GM12878 (cell line): ENCODE results near the gene PPP2R5C. TPM values are rescaled to one million over a fixed set of nuclear protein-coding genes. Genes with fewer than 3 reads are reported as not detected.

ENCODE experiments used
- ATAC-seq: fragments of 200-7000 bp; cut with Tn5 transposase; 3 replicates; pipeline ENCODE4 v1.9.1; 2020; ENCODE audit warnings: mild to moderate bottlenecking, moderate library complexity
- BruUV-seq: library from RNA; stranded (reverse); fragments of 400-500 nt; replicated peaks from 2 replicates; lab custom pipeline; 2021; lab: Mats Ljungman, UMichigan
- CTCF ChIA-PET: fragments of 300-600 bp; sonication (Branson Sonifier 250); formaldehyde crosslinking; extraction: SDS; loops from one replicate; lab custom pipeline; 2021; ENCODE audit warnings: inconsistent platforms; lab: Yijun Ruan, JAX
- POLR2A ChIA-PET: fragments of 350-600 bp; formaldehyde crosslinking; extraction: SDS; loops from one replicate; lab custom pipeline; 2021; ENCODE audit warnings: inconsistent platforms; lab: Charles Lee
- RAD21 ChIA-PET: fragments of 300-600 bp; sonication (Branson Sonifier 250); formaldehyde crosslinking; loops from one replicate; lab custom pipeline; 2023; ENCODE audit warnings: antibody characterized with exemption; ENCODE audit not compliant: unreplicated experiment; lab: Charles Lee
- SMC1A ChIA-PET: fragments of 300-600 bp; sonication (Branson Sonifier 250); formaldehyde crosslinking; loops from one replicate; lab custom pipeline; 2023; ENCODE audit not compliant: unreplicated experiment, uncharacterized antibody; lab: Charles Lee
- DNase-seq: peaks from one replicate; pipeline ENCODE4 v3.0.0-alpha.2; 2011; ENCODE audit warnings: low read depth, low spot score
- FAIRE-seq: peaks from 3 replicates; lab custom pipeline; 2011; peaks lifted over from hg19 to GRCh38; lab: Jason Lieb, UNC
- H2AFZ ChIP-seq: 2 replicates; pipeline ENCODE4 v1.6.0; 2011; ENCODE audit warnings: low read depth, low read length, control low read depth; ENCODE audit not compliant: control insufficient read depth
- H3K27ac ChIP-seq: 2 replicates; pipeline ENCODE4 v1.5.1; 2011; ENCODE audit warnings: control low read depth; ENCODE audit not compliant: control insufficient read depth, insufficient read depth
- H3K27me3 ChIP-seq, 2 experiments: replicated peaks in 1 of 2; 2 replicates each; pipeline versions ENCODE4 v1.6.0 to v1.6.1; 2011; ENCODE audit warnings: low read length in 1 of 2; ENCODE audit not compliant: control insufficient read depth in 2 of 2, insufficient read depth in 2 of 2
- H3K36me3 ChIP-seq, 2 experiments: 2 replicates each; pipeline ENCODE4 v1.5.1; 2011; ENCODE audit warnings: low read length in 1 of 2; ENCODE audit not compliant: control insufficient read depth in 2 of 2, insufficient read depth in 2 of 2
- H3K4me1 ChIP-seq: 2 replicates; pipeline ENCODE4 v1.6.1; 2011; ENCODE audit warnings: mild to moderate bottlenecking, low read length, moderate library complexity, mixed read lengths; ENCODE audit not compliant: control insufficient read depth, insufficient read depth
- H3K4me2 ChIP-seq: 2 replicates; pipeline ENCODE4 v1.6.0; 2011; ENCODE audit warnings: control low read depth; ENCODE audit not compliant: control insufficient read depth, insufficient read depth
- H3K4me3 ChIP-seq: fragments of 200-600 bp; sonication (generic); 2 replicates; pipeline ENCODE4 v1.5.1; 2016
- H3K79me2 ChIP-seq: 2 replicates; pipeline ENCODE4 v1.6.0; 2011; ENCODE audit warnings: low read length; ENCODE audit not compliant: control insufficient read depth, insufficient read depth
- H3K9ac ChIP-seq: 2 replicates; pipeline ENCODE4 v1.8.0; 2011; ENCODE audit warnings: low read length, control low read depth, mixed read lengths; ENCODE audit not compliant: control insufficient read depth, insufficient read depth
- H3K9me3 ChIP-seq: replicated peaks from 3 replicates; pipeline ENCODE4 v1.5.1; 2011; ENCODE audit warnings: mild to moderate bottlenecking, low read length; ENCODE audit not compliant: control insufficient read depth, insufficient read depth
- H4K20me1 ChIP-seq: 2 replicates; pipeline ENCODE4 v1.6.0; 2011; ENCODE audit not compliant: control insufficient read depth, insufficient read depth
- ATF7 ChIP-seq: fragments of 450-650 bp; IDR thresholded peaks from 2 replicates; pipeline ENCODE4 v1.6.1; 2016; ENCODE audit warnings: low read depth, mild to moderate bottlenecking
- BCL11A ChIP-seq: IDR thresholded peaks from 2 replicates; pipeline ENCODE4 v1.6.1; 2011; ENCODE audit warnings: low read depth, low read length
- EZH2 ChIP-seq: IDR thresholded peaks from 2 replicates; pipeline ENCODE4 v1.6.1; 2012; ENCODE audit warnings: low read depth, mild to moderate bottlenecking, control low read depth, inconsistent platforms, low read length, borderline replicate concordance; ENCODE audit not compliant: control insufficient read depth
- HDGF ChIP-seq: fragments of 450-650 bp; IDR thresholded peaks from 2 replicates; pipeline ENCODE4 v1.6.1; 2016; ENCODE audit warnings: antibody characterized with exemption
- IKZF1 ChIP-seq: fragments of 450-650 bp; conservative IDR thresholded peaks from 2 replicates; pipeline ENCODE4 v1.6.1; 2017; ENCODE audit warnings: antibody characterized with exemption, mild to moderate bottlenecking
- IKZF2 ChIP-seq, 2 experiments: fragments of 450-650 bp; IDR thresholded peaks; 2 replicates each; pipeline ENCODE4 v1.6.1; 2017; ENCODE audit warnings: mild to moderate bottlenecking in 2 of 2, moderate library complexity in 2 of 2
- IRF4 ChIP-seq: IDR thresholded peaks from 2 replicates; pipeline ENCODE4 v1.6.1; 2011; ENCODE audit warnings: low read depth, low read length
- MYC ChIP-seq: IDR thresholded peaks from 2 replicates; pipeline ENCODE4 v1.6.1; 2011; ENCODE audit warnings: mild to moderate bottlenecking, low read length, moderate library complexity, inconsistent platforms; ENCODE audit not compliant: insufficient read depth, insufficient replicate concordance, insufficient read length, severe bottlenecking
- NBN ChIP-seq: fragments of 450-650 bp; IDR thresholded peaks from 2 replicates; pipeline ENCODE4 v1.6.1; 2016
- POLR2AphosphoS5 ChIP-seq: IDR thresholded peaks from 2 replicates; pipeline ENCODE4 v1.6.1; 2011; ENCODE audit warnings: mild to moderate bottlenecking, low read length, inconsistent platforms
- RB1 ChIP-seq: fragments of 450-650 bp; formaldehyde crosslinking; IDR thresholded peaks from 2 replicates; pipeline ENCODE4 v1.6.1; 2017; ENCODE audit warnings: mild to moderate bottlenecking, borderline replicate concordance
- SIN3A ChIP-seq: IDR thresholded peaks from 2 replicates; pipeline ENCODE4 v1.6.1; 2012; ENCODE audit warnings: low read depth, low read length, improper control_type of control experiment
- TCF12 ChIP-seq: IDR thresholded peaks from 2 replicates; pipeline ENCODE4 v1.6.1; 2011; ENCODE audit warnings: low read depth, mild to moderate bottlenecking, low read length
- ZNF384 ChIP-seq: IDR thresholded peaks from 2 replicates; pipeline ENCODE4 v1.6.1; 2012; ENCODE audit warnings: low read depth, mild to moderate bottlenecking, low read length, improper control_type of control experiment, borderline replicate concordance
- WGBS: methylation state at CpG from one replicate; pipeline ENCODE4 v1.1.6; 2016; ENCODE audit warnings: low lambda C conversion rate; ENCODE audit not compliant: insufficient replicate concordance, insufficient coverage; ENCODE audit errors: missing lambda C conversion rate; 5-methylcytosine and 5-hydroxymethylcytosine counted together
- in situ Hi-C: fragments of 300-500 bp; cut with MboI; formaldehyde crosslinking; loops from 9 replicates; pipeline ENCODE4 v1.14.3; 2018; ENCODE audit warnings: mixed read lengths
- intact Hi-C: fragments of 100-400 bp; cut with micrococcal nuclease; formaldehyde crosslinking; loops from one replicate; pipeline ENCODE4 v1.14.2; 2022; ENCODE audit not compliant: unreplicated experiment
- polyA plus RNA-seq, 11 experiments: library from polyadenylated mRNA; depleted of rRNA in 4 of 11; unstranded in 6 of 11; stranded (reverse) in 5 of 11; fragments of >200 nt; fragmentation: Nextera tagmentation in 4 of 11; fragmentation: Illumina TruSeq in 1 of 11; extraction: Ambion mirVana in 4 of 11; extraction: Trizol in 1 of 11; gene quantifications; 1 replicate in 1 of 11; 2 replicates in 10 of 11; pipeline versions ENCODE4 v1.2.1 to v1.2.3, GENCODE V29; 2011 to 2016; ENCODE audit warnings: inconsistent platforms in 2 of 11, missing spikeins in 2 of 11, low read depth in 1 of 11
- total RNA-seq, 4 experiments: library from RNA; depleted of rRNA in 3 of 4; stranded (reverse); fragments of >200 nt in 3 of 4; fragmentation: Illumina TruSeq in 1 of 4; extraction: Trizol in 1 of 4; gene quantifications; 2 replicates each; pipeline versions ENCODE4 v1.2.1 to v1.2.3, GENCODE V29; 2013 to 2021
- TF ChIP-seq, protein P1 (sequence below): IDR thresholded peaks from 2 replicates; pipeline ENCODE4 v1.6.1; 2011; ENCODE audit warnings: mild to moderate bottlenecking, low read depth, low read length, moderate library complexity; ENCODE audit not compliant: insufficient replicate concordance
- TF ChIP-seq, protein P2 (sequence below): IDR thresholded peaks from 2 replicates; pipeline ENCODE4 v1.6.1; 2011; ENCODE audit warnings: borderline replicate concordance, low read depth, mild to moderate bottlenecking, moderate library complexity, low read length; ENCODE audit not compliant: insufficient read depth, poor library complexity, severe bottlenecking
- TF ChIP-seq, protein P3 (sequence below): IDR thresholded peaks from 2 replicates; pipeline ENCODE4 v1.6.1; 2012; ENCODE audit warnings: low read depth, low read length, improper control_type of control experiment

Gene PPP2R5C
- total and polyA plus RNA-seq, 10 of the 15 experiments (the other 5 are each of a cell fraction or from before 2014, with no cell fraction given): 106 to 199 (median 144) TPM

DNA sequence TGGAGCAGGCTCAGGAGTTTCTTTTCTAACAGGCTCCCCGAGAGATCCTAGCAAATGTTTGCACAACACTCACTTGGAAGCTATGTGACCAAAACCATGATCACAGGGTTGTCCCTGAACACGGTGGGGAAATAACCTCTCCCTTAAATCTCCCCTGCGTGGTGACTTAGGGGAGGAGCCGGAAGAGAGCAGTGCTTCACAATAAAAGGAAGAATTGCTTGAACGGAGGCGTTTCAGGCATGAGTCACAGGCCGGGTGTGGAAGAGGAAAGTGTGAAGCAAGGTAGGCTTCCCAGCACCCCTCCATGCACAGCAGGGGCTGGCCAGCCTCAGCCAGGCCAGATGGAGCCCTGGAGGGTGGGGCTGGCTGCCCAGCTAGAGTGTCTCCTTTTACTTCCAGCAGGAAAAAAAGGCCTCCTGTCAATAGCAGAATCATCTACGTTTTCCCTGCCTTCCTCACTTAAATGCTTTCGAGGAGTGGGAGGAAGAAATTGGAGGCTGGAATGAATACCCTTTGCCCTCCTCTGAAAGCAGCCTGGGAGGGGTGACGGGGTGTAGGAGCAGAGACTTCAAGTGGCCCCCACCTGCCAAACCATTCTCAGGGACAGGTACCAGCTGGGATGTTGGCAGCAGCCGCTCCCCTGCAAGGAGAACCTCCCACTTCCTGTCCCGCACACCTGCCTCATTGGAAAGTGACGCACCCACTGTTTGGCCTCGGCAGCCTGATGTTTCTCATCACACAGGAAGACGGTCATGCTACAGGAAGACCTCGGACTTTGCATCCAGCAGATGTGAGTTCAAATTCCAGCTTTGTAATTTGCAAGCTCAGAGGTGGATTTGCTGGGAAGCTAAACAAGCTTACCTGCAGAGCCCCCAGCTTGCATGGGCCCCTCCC is 30.1 kb upstream of the PPP2R5C start:
- BruUV-seq: no TSS peak
- TF ChIP-seq BCL11A (no peak), EZH2 (no peak), NBN (no peak), HDGF (no peak), RB1 (no peak), ZNF384 (no peak), ATF7 (peak; percentile 15; the same call in 1 of the 2 replicates), POLR2AphosphoS5 (no peak), SIN3A (no peak), IRF4 (no peak), MYC (no peak), TCF12 (peak; percentile 80; the same call in 1 of the 2 replicates), IKZF2 (IDR thresholded peaks at IDR 0.05) (peak; percentile 55 to 68), IKZF1 (peak; percentile 66)
- TF ChIP-seq, protein P1, sequence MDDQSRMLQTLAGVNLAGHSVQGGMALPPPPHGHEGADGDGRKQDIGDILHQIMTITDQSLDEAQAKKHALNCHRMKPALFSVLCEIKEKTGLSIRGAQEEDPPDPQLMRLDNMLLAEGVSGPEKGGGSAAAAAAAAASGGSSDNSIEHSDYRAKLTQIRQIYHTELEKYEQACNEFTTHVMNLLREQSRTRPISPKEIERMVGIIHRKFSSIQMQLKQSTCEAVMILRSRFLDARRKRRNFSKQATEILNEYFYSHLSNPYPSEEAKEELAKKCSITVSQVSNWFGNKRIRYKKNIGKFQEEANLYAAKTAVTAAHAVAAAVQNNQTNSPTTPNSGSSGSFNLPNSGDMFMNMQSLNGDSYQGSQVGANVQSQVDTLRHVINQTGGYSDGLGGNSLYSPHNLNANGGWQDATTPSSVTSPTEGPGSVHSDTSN: no peak
- TF ChIP-seq, protein P2, sequence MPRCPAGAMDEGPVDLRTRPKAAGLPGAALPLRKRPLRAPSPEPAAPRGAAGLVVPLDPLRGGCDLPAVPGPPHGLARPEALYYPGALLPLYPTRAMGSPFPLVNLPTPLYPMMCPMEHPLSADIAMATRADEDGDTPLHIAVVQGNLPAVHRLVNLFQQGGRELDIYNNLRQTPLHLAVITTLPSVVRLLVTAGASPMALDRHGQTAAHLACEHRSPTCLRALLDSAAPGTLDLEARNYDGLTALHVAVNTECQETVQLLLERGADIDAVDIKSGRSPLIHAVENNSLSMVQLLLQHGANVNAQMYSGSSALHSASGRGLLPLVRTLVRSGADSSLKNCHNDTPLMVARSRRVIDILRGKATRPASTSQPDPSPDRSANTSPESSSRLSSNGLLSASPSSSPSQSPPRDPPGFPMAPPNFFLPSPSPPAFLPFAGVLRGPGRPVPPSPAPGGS: no peak
- TF ChIP-seq, protein P3, sequence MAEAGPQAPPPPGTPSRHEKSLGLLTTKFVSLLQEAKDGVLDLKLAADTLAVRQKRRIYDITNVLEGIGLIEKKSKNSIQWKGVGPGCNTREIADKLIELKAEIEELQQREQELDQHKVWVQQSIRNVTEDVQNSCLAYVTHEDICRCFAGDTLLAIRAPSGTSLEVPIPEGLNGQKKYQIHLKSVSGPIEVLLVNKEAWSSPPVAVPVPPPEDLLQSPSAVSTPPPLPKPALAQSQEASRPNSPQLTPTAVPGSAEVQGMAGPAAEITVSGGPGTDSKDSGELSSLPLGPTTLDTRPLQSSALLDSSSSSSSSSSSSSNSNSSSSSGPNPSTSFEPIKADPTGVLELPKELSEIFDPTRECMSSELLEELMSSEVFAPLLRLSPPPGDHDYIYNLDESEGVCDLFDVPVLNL: no peak

More for the DNA sequence above, 30.1 kb upstream of the PPP2R5C start:
- RAD21 ChIA-PET: interaction anchor here (1.1 to 1.9 kb wide), 5 partner anchors 24 to 93 kb away, joined by 3 to 8 read pairs (median 6); partner anchors contain the start of gene PPP2R5C
- H2AFZ ChIP-seq: peak overlapping the region; percentile 81
- H3K79me2 ChIP-seq: no peaks in the 10 kb centered on the region
- intact Hi-C loops (no loop called here), in situ Hi-C loops (no loop called here)
- H3K9me3 ChIP-seq: no peaks in the 10 kb centered on the region; the same call in 2 of the 3 replicates
- DNase-seq (peak; percentile 48), ATAC-seq (peak; percentile 95), FAIRE-seq (peak; percentile 44)
- no peaks in the 10 kb centered on the region for H3K27me3 ChIP-seq
- H3K9ac ChIP-seq: 0 out of 2 replicates have a peak overlapping the region, but pooled peaks have one; percentile 46
- no peaks in the 10 kb centered on the region for H3K36me3 ChIP-seq
- WGBS: 11% methylated on average over 16 of the region's 16 CpGs
- SMC1A ChIA-PET: interaction anchor here (0.7 to 1.7 kb wide), 14 partner anchors 9 to 403 kb away, joined by 3 to 6 read pairs (median 4); no protein-coding TSS in a partner anchor
- peak overlapping the region; percentile 63 for H3K4me2 ChIP-seq
- no peak overlapping the region for H3K4me3 ChIP-seq
- CTCF ChIA-PET: interaction anchor here (0.8 to 2.4 kb wide), 8 partner anchors 10 to 433 kb away, joined by 3 to 12 read pairs (median 3); no protein-coding TSS in a partner anchor
- peak overlapping the region; percentile 33 for H3K27ac ChIP-seq
- POLR2A ChIA-PET: interaction anchor here (1.2 to 1.6 kb wide), 4 partner anchors 29 to 217 kb away, joined by 3 to 8 read pairs (median 6); no protein-coding TSS in a partner anchor
- no peaks in the 10 kb centered on the region for H4K20me1 ChIP-seq
- H3K4me1 ChIP-seq: peaks cover 13% of the 10 kb centered on the region
